GM21367 (cell line): ENCODE results near the gene CELF4.

ENCODE experiments used
- ATAC-seq: cut with Tn5 transposase; IDR thresholded peaks from one replicate; pipeline ENCODE4 v1.9.1; 2021; ENCODE audit not compliant: unreplicated experiment

Gene CELF4

DNA sequence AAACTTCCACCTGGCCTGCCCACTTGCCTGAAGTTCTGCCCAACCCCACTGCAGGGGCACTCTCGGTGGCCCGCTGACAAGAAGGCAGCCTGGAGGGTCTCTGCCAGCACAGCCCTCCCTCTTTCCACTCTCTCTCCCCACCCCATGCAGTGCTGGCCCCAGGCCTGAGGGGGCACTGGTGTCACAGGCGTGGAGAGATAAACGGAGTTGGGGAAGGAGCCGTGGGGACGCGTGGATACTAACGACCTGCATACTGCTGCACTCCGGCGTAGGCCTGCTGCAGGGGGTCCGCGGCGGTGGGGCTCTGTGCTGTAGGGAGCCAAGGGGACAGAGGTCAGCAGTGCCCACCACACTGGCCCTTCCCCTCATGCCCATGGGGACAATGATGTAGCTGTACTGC is 299.3 kb downstream of the CELF4 start:
- no peak for ATAC-seq

DNA sequence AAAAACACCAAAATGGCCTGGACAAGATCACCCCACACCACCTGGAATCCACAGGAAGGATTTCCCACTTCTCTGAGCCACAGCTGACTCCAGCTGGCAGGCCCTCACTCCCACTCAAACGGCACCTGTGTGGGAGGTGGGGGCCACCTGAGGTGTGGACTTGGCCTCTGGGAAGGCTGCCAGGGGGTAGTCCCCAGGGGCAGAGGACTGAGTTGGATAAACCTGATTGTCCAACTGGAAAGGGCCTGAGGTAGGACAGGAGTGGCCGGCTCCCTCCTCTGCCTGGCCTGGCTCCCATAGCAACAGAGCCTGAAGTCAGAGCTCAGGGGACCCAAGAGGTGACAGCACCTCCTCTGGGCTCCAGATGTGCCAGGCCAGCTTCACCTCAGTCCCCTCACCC is 300.2 kb downstream of the CELF4 start:
- ATAC-seq = no peak

DNA sequence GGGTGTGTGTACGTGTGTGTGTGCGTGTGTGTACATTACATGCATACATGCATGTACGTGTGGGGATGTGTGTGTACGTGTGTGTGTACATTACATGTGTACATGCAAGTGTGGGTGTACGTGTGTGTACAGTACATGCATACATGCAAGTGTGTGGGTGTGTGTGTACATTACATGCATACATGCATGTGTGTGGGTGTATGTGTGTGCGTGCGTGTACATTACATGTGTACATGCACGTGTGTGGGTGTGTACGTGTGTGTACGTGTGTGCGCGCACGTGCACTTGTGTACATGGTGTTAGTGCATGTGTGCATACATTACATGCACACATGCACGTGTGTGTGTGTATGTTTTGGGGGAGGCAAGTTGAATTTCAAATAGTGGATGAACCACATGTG is 300.6 kb downstream of the CELF4 start:
- ATAC-seq = no peak

DNA sequence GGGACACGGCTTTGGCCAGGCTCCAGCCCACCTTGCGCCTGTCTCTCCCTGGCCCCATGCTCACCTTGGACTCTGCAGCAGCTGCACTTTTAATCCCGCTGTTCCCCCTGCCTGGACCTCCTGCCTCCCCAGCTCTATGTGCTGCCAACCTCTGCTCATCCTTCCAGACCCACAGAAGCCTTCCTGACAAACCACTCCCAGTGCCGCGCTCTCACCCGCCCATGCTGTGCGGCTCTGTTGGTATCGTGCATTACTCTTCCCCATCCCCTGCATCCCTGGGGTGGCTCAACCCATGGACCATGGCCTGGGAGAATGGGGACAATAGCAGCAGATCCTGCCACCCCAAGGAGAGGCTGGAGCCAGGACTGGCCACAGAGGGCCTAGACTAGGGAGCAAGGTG is 303.6 kb downstream of the CELF4 start:
- no peak for ATAC-seq

DNA sequence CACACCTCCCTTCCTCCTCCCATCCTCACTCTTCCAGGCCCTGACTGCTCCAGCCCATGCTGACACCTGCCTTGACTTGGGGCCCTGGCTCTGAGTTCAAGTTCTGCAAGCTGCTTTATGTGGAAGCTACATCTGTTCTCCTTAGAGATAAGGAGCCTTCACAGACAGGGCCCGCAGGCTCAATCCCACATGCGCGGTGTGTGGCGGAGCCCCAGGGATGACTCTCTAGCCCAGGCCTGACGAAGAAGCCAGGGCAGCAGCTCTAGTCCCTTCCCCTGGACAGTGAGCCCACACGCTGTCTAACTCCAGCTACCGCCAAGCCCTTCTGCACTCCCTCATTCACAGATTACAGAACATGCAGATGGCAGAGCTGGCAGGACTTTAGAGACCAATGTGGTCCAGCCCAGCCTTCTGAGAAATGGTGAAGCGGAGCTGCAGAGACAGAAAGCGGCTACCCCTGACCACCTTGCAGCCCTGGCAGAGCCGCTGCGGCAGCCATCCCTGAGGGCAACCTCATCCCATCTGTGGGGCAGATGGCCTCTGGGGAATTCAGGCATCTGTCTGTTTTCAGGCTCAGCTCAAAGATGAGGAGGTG is 304.3 kb downstream of the CELF4 start:
- ATAC-seq = no peak

DNA sequence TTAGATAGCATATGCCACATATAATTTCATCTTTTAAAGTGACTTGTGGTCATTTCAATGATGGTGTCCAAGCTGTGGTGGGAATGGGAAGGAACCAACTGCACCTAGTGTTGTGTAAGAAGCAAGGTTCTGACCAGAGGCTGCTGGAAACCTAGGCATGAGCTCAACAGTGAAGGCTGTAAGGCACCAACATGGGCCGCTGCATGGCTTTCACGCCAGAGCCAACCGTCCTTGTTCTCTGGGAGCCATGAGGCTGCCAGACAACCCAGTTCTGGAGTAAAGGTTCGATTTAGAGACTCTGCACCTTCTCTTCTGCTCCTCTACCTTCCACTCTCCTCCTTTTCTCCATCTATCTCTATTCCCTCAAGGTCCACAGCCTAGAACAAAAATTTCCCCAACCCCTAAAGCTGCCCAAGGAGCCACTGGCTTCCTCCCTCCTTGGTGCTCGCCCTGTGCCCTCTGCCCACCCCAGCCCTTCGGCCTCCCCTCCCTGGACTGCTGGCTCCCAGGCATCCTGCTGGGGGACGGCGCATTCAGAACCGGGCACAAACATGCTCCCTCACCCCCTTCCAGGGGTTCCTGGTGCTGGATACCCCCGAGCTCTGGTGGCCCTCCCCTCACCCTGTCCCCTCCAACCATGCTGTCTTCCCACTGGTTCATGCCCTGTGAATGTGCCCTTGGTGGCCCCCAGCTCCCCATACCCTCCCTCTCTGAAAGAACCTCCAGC is 305.1 kb downstream of the CELF4 start:
- no peak for ATAC-seq

DNA sequence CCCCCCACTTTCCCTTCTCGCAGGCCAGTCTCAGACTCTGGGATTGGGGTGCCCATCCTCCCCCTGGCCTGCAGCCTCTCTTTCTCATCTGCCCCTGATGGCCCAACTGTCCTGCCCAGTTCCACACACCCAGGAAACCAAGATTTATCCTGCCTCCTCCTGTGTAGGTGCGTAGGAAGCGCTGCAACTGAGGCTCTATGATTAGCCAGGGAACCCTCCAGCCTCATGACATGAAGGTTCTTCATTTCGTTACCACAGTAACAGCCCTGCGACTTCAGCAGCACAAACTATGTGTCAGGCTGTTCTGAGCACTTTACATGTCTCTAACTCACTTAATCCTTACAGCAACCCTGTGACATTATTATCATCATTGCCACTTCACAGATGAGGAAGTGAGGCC is 305.9 kb downstream of the CELF4 start:
- no peak for ATAC-seq

DNA sequence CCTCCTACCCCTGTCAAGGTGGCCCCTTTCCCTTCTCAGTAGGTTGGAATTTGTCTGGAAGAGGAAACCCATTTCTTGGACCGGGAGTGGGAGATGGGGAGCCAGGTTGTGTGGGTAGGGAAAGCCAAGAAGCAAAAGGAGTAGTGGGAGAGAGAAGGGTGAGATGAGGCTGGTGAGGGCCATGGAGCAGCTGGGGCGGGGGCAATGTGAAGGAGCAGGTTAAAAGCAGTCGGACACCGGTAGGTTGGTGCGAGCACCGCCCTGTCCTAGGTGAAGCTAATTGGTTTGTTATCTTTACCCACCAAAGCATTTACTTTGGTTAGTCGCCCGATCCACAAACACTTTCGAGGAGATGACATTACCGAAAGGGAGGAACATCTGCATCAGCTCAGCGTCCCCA is 306.8 kb downstream of the CELF4 start:
- ATAC-seq = no peak

DNA sequence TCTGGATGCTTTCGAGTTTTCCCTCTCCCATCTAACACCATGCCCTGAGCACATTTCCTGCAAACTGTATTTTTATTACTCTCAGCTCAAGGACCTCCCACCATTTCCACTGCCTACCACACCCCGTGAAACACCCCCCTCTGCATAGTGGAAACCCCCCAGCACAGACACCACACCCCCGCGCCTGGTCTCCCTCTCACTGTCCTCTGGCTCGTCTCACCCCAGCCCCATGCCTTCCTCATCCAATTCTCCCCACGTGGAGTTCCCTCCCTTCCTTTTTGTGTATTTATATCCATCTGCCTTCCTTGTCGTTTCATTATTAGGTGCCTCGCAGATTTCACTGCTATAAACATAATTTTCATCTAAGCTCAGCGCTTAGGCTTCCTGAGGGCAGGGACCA is 307.5 kb downstream of the CELF4 start:
- ATAC-seq = no peak

DNA sequence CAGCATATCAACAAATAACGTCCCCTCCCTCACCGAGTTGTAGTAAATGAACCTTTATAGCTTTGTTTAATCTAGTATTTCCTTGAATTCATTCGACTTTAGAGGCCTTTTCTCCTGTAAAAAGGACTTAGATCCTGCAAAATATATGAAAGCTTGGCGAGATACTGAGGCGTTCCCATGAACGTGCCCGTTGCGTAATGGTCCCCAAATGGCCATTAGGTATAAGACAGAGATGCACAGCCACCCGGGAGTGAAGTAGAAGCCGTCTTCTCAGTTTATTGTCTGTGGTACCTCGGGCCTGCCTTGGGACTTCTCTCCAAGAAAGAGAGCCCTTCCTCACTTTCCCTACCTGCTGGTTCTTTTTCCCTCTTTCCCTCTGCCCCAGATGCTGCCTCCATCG is 310.6 kb downstream of the CELF4 start:
- no peak for ATAC-seq

DNA sequence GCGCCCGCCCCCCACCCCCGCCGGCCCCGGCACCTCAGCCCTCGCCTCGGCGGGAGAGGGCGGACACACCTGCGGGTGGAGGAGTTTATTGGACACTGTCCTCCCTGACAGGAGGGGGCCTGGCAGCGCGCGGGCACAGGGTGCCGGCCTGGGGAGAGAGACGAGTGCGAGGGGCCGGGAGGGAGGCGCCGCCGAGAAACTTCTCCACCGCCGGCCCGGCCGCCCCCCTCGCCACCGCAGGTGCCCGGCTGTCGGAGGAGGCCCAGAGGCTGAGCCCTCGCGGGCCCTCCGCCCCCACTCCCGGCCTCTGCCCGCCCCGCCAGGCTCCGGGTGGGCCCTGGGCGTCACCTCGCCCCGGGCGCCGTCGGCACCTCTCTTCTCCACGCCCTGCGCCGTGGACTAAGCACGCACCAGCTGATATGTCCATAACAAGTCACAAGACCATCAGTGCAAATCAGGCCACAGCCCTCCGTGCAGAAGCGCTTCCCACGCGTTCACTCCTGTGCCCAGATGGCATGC is 311.3 kb downstream of the CELF4 start:
- ATAC-seq = no peak

DNA sequence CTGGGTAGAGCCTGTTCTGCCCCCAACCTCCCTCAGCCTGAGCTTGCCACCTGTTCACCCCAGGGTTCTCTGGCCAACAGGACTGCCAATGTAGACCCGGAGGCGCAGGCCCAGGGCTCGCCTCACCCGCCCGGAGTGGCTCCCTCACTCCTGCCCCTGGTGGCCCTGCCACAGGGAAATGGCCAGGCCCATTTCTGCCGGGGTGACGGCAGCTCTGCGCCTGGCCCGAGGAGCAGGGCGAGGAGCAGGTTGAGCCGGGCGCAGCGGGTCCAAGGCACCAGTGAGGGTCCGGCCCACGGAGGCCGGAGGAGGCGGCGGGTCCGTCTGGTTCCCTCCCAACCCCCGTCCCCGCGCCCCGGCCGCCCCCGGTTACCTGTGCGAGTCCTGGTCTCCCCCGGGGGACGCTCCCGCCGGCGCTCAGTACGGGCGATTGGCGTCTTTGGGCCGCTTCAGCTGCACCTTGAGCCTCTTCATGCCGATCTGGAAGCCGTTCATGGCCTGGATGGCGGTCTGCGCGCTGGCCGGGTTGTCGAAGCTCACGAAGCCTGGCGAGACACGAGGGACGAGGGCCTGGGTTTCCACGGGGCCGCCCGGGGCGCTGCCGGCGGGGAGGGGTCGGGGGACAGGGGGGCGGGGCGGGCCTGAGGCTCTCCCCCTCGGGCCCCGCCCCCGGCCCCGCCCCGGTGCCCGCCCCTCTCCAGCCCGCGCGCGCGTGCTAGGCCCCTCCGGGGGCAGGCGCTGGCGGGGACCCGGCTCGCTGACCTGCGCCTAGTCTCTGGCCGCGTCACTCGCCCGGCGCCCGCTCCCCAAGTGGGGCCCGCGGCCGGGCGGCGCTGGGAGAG is 312.0 kb downstream of the CELF4 start:
- ATAC-seq = no peak

DNA sequence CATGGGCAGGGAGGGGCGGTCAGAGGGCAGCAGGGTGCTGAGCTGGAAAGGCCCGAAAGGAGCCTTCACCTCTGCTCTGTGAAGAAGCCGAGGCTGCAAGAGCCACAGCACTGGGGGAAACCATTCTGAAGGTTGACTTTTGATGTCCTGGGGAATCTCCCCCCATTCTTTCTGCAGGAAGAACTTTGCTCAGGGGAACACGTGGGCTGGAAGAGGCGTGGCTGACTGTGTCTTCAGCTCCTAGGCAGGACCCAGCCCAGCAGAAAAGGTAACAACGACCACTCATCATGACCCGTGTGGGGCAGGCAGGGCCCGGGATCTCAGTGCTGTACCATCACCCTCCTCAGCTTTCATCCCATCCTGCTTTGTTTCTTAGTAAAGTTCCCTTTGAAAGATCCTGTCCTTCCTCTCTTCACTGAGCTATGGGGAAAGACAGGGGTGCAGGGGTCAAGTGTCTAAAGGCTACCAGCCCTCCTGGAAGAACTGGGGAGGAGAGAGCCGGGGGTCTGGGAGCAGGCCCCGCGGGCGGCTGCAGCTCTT is 312.7 kb downstream of the CELF4 start:
- no peak for ATAC-seq

DNA sequence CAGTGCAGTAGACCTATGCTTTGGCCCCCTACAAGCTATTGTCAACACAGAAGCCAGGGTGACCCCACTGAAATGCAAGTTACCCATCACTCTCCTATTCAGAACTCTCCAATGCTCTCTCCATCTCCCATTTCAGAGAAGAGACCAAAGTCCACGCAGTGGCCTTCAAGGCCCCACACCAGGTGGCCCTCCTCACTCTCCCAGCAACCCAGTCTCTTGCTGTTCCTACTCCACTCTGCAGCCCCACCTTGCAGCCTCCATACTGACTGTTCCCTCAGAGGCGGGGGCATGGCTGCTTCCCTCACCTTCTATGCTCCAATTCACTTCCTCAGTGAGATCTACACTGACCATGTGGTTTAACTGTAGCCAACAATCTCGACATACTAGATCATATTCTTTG is 313.3 kb downstream of the CELF4 start:
- no peak for ATAC-seq

DNA sequence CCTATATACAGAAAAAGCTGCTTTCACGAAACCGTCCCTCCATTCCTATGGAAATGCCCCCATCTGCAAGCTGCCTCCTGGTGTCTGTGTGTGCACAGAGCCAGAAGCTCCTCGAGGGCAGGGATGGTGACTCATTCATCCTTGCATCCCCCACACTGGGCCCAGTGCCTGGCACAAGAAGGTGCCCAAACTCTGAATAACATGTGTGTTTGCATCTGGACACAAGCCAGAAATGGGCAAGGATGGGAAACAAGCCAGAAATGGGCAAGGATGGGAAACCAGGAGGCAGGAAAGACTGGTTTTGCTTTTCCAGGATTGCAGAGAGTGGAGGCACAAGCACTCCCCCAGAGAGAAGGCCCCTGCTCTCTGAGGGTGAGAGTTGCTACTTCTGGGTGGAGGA is 313.9 kb downstream of the CELF4 start:
- ATAC-seq = no peak

DNA sequence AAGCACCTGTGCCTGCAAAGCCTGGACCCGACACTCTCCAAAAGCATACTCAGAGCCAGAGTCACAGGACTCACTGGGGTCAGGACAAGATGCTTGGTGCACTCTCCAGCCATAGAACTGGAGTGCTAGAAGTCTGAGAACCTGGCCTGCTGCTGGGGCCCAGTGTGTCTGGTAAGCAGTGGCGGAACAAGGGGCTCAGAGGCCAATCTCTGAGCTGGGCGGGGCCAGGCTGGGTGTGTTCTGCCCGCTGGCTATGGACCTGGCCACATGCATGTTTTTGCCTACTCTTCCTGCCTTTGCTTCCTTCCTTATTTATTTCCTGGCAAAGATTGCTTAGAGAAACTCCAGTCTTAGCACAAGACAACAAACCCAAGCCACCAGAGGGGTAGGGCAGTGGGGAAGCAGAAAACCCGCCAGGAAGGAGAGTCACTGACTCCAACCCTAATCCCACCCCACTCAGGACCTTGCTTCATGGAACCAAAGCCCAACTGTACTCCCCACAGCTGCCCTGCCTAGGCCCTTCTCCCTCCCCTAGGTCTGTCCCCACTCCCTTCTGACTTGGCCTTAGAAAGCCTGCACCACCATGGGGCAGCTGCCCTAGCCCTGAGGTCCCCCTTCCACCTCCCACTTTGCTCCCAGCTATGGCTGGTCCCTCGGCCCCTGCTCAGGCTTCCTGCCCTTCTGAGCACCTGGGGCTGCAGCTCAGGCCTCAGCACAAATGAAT is 315.5 kb downstream of the CELF4 start:
- ATAC-seq = no peak

DNA sequence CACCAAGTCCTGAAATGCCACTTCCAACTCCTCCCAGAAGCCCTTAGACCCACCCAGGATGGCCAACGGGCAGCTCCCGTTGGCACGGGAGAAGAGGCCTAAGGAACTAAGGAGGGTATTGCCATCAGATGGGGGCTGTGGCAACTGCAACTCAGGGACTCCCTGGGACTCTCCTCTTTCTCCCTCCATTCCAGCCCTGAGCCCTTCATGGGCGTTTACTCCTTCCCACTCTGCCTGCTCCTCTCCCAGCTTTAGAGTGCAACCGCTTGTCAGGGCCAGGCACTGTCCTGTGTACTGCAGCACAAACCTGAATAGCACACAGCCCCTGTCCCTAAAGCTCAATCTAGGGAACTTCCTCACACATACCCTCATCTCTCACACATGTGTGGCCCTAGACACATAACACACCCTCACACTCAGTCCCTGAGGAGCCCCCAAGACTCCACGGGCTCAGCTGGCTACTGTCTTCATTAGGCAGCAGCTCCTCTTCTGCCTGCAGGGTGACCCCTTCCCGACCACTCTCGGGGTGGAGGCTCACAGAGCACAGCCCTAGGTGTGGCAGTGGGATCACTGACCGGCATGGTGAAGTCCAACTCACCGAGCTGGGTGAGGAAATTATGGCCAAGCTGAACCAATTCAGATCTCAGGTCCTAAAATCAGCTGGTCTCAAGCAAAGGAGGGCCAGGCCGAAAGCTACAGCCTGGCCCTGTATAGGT is 316.3 kb downstream of the CELF4 start:
- no peak for ATAC-seq

DNA sequence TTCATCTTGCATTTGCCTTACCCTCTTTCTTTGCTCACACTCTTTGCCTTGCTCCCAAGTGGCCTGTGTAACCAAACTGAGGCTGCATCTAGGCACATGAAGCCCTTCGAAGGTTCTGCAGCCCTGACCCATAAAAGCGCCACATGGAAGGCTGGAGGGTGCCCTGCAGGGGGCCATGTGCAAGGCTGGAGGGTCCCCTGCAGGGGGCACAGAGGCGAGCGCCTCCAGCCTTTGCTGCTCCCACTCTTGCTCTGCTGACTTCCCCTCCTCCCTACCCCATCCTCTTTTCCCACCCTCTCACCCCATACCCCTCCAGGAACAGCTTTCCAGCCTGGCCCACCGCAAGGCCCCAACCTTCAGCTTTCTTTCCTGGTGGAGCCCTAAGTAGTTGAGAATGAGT is 317.3 kb downstream of the CELF4 start:
- no peak for ATAC-seq

DNA sequence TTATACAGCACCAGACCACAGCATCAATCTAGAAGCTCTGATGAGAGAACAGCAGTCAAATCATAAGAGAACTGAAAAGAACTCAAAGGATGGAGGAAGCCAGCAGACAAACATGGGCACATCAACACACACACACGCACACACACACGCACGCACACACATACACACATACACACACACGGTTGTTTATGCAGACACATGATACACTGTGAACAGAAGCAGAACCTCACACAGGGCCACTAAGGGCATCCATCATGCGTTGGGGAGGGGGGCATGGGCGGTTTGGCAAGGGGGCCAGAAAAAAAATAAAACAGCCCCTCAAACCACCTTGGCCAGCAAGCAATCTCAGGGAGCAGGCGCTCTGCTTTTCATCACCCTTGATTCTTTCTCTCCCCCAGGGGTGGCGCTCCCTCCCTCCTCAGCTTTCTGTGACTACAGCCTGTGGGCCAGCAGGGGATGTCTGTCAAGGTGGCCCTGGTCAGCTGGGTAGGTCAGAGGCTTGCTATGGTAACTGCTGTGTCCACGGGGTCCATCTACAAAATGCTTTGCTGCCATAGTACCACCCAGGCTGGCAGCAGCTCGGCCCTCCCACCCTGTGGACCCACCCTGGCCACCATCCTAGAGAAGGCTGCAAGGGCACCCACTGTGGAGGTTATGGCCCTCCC is 318.0 kb downstream of the CELF4 start:
- no peak for ATAC-seq

DNA sequence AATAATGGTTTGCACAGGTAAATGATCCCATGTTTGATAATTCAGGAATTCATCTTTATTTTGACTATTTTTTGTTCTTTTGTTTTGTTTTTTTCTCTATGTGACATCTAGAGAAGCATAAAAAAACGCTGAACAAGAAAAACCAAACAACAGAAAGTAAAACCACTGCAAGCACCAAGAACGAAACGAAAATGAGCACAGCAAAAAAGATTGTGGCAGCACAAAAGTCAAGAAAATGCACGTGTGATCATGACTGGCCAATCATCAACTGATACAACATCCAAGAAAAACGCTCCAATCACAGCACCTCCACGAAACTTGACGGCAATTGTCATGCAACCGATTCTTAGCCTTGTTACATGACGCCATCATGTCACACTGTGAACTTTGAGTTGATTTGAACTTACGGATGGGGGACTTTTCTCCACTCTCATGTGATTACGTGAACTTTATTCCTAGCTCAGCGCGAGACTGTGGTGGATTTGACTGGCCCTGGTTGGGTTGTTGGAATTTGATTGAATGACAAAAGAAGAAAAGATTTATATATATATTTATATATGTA is 318.7 kb downstream of the CELF4 start:
- ATAC-seq = no peak
